Activated naive CD4-positive, alpha-beta T cell treated with anti-CD3 and anti-CD28 coated beads, Interleukin-2, amount 10 ng/mL, durations not matched to agents 7 days and 5 days (primary cell): ENCODE results near the gene ZNF530.

Experiments
- CTCF ChIA-PET: fragments of 350-600 bp; sonication (Branson Sonifier 250); formaldehyde crosslinking; loops from one replicate; lab custom pipeline; 2021; ENCODE audit warnings: antibody characterized with exemption; lab: Charles Lee
- DNase-seq: peaks from one replicate; pipeline ENCODE4 v3.0.0-alpha.2; 2020
- H3K27ac Mint-ChIP-seq: one replicate; pipeline ENCODE4 v1.8.0; 2021; ENCODE audit warnings: mild to moderate bottlenecking, moderate library complexity, mixed read lengths
- H3K27me3 Mint-ChIP-seq: one replicate; pipeline ENCODE4 v1.8.0; 2021; ENCODE audit warnings: mild to moderate bottlenecking, mixed read lengths
- H3K36me3 Mint-ChIP-seq: one replicate; pipeline ENCODE4 v1.8.0; 2021; ENCODE audit warnings: mixed read lengths
- H3K4me1 Mint-ChIP-seq: one replicate; pipeline ENCODE4 v1.8.0; 2021; ENCODE audit warnings: mixed read lengths
- H3K4me3 Mint-ChIP-seq: one replicate; pipeline ENCODE4 v1.8.0; 2021; ENCODE audit warnings: mild to moderate bottlenecking, moderate library complexity, mixed read lengths
- H3K9me3 Mint-ChIP-seq: one replicate; pipeline ENCODE4 v1.8.0; 2021; ENCODE audit warnings: mixed read lengths

ZNF530 gene

DNA sequence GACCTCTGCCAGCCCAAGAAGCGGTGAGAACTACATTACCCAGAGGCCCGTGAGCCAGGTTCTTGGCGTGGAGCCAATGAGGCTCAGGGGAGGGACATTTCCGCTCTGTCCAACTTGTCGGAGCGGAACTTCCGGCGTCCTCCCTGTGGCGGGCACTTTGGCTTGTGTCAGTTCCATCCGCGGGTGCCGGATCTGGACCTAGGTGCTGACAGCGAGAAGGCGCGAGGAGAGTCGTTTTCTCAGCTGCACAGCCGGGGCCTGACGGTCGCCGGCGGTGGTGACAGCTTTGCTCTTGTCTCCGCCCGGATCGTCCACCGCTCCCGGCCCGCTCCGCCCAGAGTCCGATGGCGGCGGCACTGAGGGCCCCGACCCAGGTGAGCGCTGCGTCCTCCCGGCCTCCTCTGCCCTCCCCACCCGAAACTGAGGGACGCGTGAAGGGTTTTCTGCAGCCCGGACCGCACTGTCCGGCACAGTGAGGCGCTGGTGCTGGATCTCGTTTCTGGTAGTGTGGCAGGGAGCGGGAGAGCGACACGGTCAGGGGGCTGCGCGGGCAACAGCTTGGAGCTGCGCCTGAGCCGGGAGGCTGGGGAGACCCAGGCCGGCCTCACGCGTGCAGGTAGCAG is at the start of gene ZNF530:
Gene ZNF530, plus strand, starts transcription at position 125 of the 623 bp plus-strand sequence. CDS start 4,461 bp downstream, outside the sequence.
- Mint-ChIP-seq H3K27ac (peak within 1 kb of the TSS; percentile 82), H3K4me3 (peak within 1 kb of the TSS; percentile 83), H3K36me3 (peaks cover 42% of the 10 kb centered on the region), H3K4me1 (peaks cover 21% of the 10 kb centered on the region), H3K9me3 (peaks cover 61% of the 10 kb centered on the region), H3K27me3 (no peaks in the 10 kb centered on the region)
- CTCF ChIA-PET = no interaction called here
- DNase-seq = peak; percentile 93

DNA sequence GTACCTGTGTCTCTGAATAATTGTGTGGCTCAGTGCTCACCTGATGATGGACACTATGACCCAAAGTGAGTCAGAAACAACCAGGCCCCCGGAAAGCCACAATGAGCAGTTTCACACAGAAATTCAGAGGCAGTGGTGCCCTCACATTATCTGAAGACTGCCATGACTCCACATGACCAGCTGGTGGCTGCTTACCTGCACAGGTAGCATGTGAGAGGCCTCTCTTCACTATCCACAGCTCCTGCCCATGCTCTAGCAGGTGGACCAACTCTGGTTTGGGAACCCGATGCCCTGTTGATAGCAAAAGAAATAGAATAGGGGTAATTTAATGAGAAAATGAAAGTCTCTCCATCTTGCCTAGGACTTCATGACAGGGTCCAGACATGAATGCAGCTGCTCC is 47.3 kb upstream of the ZNF530 start:
- Mint-ChIP-seq H3K27ac (no peak overlapping the region), H3K4me3 (no peak overlapping the region), H3K36me3 (peaks cover 97% of the 10 kb centered on the region), H3K27me3 (no peaks in the 10 kb centered on the region), H3K4me1 (no peaks in the 10 kb centered on the region), H3K9me3 (peaks cover 64% of the 10 kb centered on the region)
- CTCF ChIA-PET = no interaction called here
- DNase-seq = no peak

DNA sequence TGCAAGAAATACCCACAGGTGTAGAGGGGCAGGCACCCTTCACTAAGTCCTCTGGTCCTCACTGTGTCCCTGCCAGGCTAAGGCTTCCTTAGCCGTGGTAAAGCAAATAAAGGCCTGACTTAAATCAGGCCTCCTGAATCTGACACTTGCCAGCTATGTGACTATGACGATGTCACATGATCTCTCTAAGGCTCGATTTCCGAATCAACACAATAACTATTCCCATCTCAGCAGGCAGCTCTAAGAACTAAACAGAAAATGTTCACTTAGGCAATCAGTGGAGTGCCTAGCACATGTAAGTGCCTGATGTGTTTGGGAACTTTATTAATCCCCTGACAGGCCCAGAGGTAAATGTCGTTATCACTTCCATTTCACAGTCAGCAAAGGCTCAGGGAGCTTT is 42.0 kb upstream of the ZNF530 start:
- H3K27me3 Mint-ChIP-seq = no peaks in the 10 kb centered on the region
- H3K4me1 Mint-ChIP-seq = peaks cover 31% of the 10 kb centered on the region
- peaks cover 51% of the 10 kb centered on the region for H3K9me3 Mint-ChIP-seq
- H3K27ac Mint-ChIP-seq = no peak overlapping the region
- no peak for DNase-seq
- CTCF ChIA-PET = no interaction called here
- H3K36me3 Mint-ChIP-seq = peaks cover 75% of the 10 kb centered on the region
- peak overlapping the region; percentile 96 for H3K4me3 Mint-ChIP-seq

DNA sequence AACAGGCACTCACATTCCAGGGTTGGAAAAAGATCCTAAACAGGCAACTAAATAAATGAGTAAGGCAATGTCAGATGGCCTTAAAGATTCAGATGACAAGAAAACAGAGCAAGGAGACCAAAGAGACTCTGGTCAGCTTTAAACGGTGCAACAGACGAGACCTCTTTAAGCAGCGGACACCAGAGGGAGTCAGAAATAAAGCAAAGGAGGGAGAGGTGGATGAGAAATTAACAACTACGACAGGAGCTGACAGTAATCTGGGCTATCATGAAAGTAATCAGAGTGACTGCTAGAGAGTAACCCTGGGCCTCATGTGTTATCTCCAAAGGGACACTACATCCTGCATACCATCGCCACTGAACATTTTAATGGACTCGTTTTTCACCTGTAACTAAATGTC is 41.2 kb upstream of the ZNF530 start:
- no peaks in the 10 kb centered on the region for H3K27me3 Mint-ChIP-seq
- CTCF ChIA-PET = no interaction called here
- H3K27ac Mint-ChIP-seq = peak overlapping the region; percentile 91
- H3K9me3 Mint-ChIP-seq = peaks cover 52% of the 10 kb centered on the region
- H3K4me3 Mint-ChIP-seq = peak overlapping the region; percentile 96
- DNase-seq = no peak
- H3K36me3 Mint-ChIP-seq = peaks cover 66% of the 10 kb centered on the region
- H3K4me1 Mint-ChIP-seq = peaks cover 31% of the 10 kb centered on the region

DNA sequence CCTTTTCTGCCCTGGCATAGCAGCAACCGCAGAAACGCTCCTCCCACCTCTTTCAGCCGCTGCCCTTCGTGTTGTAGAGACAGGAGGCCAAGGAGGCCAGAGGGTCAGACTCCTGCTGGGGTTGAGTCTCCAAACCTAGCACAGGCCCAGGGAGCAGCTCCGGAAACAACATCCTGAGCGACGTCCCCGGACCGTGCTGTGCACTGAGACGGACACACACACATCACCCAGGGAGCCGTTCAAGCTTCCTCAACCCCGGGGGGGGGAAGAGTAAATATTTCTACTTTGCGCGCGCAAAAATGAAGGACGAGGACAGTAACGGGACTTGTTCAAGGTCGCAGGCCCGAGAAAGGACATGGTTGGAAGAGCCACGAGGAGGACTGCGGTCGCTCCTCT is 40.7 kb upstream of the ZNF530 start:
- H3K4me3 Mint-ChIP-seq = peak overlapping the region; percentile 96
- peak; percentile 43 for DNase-seq
- peak overlapping the region; percentile 91 for H3K27ac Mint-ChIP-seq
- H3K27me3 Mint-ChIP-seq = no peaks in the 10 kb centered on the region
- peaks cover 61% of the 10 kb centered on the region for H3K36me3 Mint-ChIP-seq
- CTCF ChIA-PET = no interaction called here
- peaks cover 56% of the 10 kb centered on the region for H3K9me3 Mint-ChIP-seq
- H3K4me1 Mint-ChIP-seq = peaks cover 31% of the 10 kb centered on the region

DNA sequence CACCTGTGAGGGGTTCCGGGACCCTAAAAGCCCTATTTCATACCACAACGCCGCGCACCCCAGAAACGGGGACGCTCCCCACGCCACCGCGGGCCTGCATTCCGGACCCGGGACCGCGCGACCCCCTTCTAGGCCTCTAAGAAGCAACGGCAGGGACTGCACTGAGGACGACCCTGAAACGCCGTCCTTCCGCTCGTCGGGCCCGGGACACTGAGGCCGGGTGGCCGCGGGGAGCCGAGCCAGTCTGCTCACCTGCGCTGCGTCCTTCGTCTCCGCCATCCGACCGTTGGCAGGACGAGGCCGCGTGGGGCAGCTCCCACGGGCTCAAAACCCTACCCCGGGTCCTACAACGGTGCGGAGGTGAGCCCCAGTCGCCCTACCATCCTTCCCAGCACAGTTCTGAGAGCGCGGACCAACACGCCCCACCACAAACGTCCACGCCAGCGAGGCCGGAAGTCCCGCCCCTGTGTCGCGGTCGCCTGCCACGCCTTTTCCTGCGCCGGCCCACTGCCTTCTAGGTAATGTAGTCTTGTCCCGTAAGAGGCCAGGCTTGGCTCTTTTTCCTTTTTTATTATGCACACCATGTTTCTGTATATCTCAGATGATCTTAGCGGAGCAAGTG is 40.2 kb upstream of the ZNF530 start, which contains the start of gene ZNF550:
Gene ZNF550, minus strand, starts transcription at position 460 of the 622 bp plus-strand sequence. Its CDS starts 181 bp downstream, at position 279.
- peaks cover 31% of the 10 kb centered on the region for H3K4me1 Mint-ChIP-seq
- peak; percentile 92 for DNase-seq
- H3K36me3 Mint-ChIP-seq = peaks cover 56% of the 10 kb centered on the region
- H3K27me3 Mint-ChIP-seq = no peaks in the 10 kb centered on the region
- H3K9me3 Mint-ChIP-seq = peaks cover 59% of the 10 kb centered on the region
- CTCF ChIA-PET = no interaction called here
- H3K27ac Mint-ChIP-seq = peak within 1 kb of the TSS; percentile 91
- H3K4me3 Mint-ChIP-seq = peak within 1 kb of the TSS; percentile 96

DNA sequence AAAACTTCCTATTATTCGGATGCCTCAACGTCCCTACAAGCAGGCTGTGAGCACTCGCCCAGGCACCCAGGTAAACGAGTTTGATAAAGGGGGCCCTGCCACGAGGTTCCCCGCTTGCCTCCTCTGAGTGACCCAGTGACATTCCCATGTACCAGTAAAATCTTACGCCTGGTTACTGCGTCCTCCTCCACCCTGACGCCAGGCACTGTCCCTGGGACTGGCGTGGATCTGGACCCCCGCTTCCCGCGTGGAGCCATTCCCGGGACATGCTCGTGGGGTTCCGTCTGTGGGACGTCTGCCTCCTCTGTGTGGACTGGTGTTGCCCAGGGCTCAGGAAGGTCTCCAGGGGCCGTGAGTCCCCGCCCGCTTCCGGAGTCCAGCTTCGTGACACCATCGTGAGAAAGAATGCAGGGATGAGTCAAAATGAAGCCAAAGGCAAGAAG is 39.6 kb upstream of the ZNF530 start:
- Mint-ChIP-seq H3K4me3 (peak overlapping the region; percentile 96), H3K27ac (peak overlapping the region; percentile 91), H3K4me1 (peaks cover 31% of the 10 kb centered on the region), H3K9me3 (peaks cover 59% of the 10 kb centered on the region), H3K36me3 (peaks cover 51% of the 10 kb centered on the region), H3K27me3 (no peaks in the 10 kb centered on the region)
- no peak for DNase-seq
- CTCF ChIA-PET = no interaction called here

DNA sequence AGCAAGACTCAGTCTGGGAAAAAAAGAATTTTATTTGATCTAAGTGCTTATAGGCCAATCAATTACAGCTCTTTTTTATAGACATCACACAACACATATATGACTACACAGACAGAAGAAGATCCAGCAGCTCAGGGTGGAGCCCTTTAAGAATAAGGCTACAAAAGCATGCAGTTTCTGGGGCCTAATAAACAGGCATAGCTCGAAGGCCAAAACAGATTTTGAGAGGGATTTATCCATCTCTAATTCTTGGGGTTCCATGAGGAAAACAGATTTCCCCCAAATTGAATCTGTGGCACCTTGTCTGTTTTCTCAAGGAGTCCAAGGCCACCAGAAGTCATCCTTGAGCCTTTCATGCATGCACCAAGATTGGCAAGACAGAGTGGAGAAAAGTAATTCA is 36.1 kb upstream of the ZNF530 start:
- Mint-ChIP-seq H3K4me3 (no peak overlapping the region), H3K36me3 (peaks cover 22% of the 10 kb centered on the region), H3K27me3 (no peaks in the 10 kb centered on the region), H3K9me3 (peaks cover 69% of the 10 kb centered on the region), H3K4me1 (peaks cover 21% of the 10 kb centered on the region), H3K27ac (no peak overlapping the region)
- no peak for DNase-seq
- CTCF ChIA-PET = no interaction called here

DNA sequence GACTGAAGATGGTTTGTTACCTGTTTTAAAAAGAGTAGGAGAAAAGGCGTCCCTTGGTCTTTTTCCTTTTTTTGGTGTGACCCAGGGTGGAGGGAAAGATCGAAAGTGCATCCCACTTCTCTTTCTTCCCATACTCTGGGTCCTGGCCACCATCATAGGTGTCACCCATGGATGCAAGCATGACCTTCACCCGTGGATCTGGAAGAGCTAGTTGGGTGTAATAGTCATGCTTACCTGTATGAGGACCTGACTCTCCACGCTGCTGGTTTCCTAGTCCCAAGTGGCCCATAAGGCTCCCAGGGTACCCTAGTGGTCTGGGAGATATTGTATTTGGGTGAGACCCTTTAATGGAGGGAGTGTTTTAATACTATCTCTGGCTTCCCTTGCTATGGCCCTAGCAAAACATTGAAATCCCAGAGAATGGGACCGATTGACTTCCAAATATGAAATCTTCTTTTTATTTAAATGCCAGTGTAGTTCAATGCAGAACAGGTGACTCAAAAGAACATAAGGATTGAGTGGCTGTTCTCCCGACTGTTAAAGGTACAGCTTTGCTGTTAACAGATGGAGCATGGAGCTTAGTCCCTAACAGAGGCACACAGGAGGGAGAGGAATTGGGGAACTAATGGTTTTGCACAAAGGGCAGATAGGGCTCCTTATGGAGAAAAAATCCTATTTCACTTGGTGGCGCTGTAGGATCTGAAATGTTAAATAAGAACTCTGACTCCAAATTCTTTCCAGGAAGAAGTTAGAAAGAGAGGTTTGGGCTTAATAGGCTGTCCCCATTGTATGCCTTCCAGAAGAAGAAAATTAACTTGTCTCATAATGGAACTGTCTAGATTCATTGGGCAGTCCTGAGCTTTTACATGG is 33.1 kb upstream of the ZNF530 start:
- Mint-ChIP-seq H3K4me3 (no peak overlapping the region), H3K27me3 (no peaks in the 10 kb centered on the region), H3K4me1 (no peaks in the 10 kb centered on the region), H3K36me3 (peaks cover 12% of the 10 kb centered on the region), H3K9me3 (peaks cover 77% of the 10 kb centered on the region), H3K27ac (no peak overlapping the region)
- CTCF ChIA-PET = no interaction called here
- DNase-seq = no peak

DNA sequence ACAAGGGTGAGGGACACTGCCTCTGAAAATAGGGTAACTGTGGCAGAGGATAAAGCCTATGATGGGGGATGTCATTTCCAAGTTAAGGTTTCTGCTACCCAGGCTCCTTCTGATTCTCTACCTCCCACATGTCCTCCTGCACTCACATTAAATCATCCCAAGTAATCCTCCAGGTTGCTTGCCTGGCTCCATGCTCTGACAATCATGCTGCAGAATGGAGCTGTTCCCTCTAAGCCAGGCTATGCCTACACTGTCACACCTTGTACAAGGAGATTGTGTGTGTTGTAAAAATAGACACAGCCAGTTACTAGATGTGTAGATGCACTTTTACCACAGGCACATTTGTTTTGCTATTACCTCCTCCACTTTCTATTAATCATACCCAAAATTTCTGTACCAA is 29.0 kb upstream of the ZNF530 start:
- no peaks in the 10 kb centered on the region for H3K4me1 Mint-ChIP-seq
- peaks cover 49% of the 10 kb centered on the region for H3K36me3 Mint-ChIP-seq
- H3K27ac Mint-ChIP-seq = no peak overlapping the region
- CTCF ChIA-PET = no interaction called here
- no peak for DNase-seq
- H3K4me3 Mint-ChIP-seq = no peak overlapping the region
- peaks cover 91% of the 10 kb centered on the region for H3K9me3 Mint-ChIP-seq
- no peaks in the 10 kb centered on the region for H3K27me3 Mint-ChIP-seq

DNA sequence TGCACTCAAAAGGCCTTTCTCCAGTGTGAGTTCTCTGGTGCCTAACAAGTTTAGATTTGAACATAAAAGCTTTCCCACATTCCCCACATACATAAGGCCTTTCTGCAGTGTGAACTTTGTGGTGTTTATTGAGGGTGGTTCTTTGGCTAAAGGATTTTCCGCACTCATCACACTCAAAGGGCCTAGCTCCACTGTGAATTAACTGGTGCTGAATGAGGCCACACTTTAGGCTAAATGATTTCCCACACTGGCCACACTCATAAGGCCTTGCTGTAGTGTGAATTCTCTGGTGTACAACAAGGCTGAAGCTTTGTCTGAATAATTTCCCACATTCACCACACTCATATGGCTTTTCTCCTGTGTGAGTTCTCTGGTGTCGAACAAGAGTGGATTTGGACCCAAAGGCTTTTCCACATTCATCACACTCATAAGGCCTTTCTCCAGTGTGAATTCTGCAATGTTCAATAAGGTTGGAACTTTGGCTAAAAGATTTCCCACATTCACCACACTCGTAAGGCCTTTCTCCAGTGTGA is 27.2 kb upstream of the ZNF530 start:
- Mint-ChIP-seq H3K4me1 (peaks cover 7% of the 10 kb centered on the region), H3K9me3 (peaks cover 89% of the 10 kb centered on the region), H3K4me3 (no peak overlapping the region), H3K27ac (no peak overlapping the region), H3K36me3 (peaks cover 62% of the 10 kb centered on the region), H3K27me3 (no peaks in the 10 kb centered on the region)
- CTCF ChIA-PET = no interaction called here
- DNase-seq = no peak

DNA sequence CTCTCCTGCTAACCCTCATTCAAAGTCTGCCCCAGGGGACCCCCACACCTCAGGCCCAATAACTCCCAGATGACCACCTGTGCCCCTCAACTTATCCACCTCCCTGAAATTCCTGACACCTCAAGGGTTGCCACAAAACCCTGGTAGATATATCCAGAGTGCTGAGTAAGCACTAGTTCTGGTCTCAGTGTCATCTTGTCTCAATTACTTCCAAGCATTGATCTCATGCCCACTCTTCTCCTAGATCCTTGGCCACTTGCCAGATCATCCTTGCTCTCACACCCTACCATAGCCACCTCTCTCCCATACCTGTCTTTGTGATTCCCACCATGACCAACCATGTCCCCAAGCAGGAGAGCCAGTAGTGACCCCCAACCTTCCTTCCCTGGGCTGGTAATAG is 23.0 kb upstream of the ZNF530 start:
- CTCF ChIA-PET = no interaction called here
- no peak overlapping the region for H3K27ac Mint-ChIP-seq

DNA sequence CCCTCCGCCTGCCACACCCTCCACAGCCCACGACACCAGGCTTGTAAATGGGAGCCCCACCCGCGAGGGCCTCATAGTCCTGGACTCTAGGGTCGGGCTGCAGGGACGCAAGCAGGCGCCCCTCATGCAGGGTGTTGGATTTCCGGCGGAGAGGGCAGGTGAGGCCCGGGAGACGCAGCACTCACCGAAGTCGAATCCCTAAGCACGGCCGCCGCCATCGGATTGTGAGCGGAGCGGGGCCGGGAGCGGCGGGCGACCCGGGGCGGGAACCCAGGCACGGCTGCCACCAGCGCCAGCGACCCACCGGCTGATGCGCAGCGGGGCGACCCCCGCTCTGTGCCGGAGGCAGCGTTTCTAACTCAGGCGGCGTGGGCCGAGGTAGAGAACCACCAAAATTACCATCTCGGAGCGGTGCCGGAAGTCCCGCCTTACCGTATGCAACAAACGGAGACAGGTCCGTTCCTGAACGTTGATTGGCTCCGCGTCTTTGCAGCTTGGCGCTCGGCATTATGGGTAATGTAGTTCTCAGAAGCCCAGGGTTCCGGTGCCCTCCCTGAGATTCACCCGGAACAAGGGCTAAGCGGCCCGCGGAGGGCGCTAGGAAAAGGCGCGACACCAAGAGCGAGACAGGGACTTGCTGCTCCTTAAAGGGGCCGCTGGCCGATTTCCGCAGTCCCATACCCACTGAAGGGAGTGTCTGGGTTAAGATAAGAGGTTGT is 21.0 kb upstream of the ZNF530 start, which contains the start of gene ZNF416:
Gene ZNF416, minus strand, starts transcription at position 425 of the 719 bp plus-strand sequence. Its CDS starts 207 bp downstream, at position 218.
- Mint-ChIP-seq H3K27ac (peak within 1 kb of the TSS; percentile 89), H3K27me3 (peaks cover under 1% of the 10 kb centered on the region), H3K4me1 (peaks cover 28% of the 10 kb centered on the region), H3K36me3 (peaks cover 63% of the 10 kb centered on the region), H3K4me3 (peak within 1 kb of the TSS; percentile 76), H3K9me3 (peaks cover 67% of the 10 kb centered on the region)
- CTCF ChIA-PET = no interaction called here
- DNase-seq = peak; percentile 98

More for the DNA sequence above, 23.0 kb upstream of the ZNF530 start:
- Mint-ChIP-seq H3K36me3 (peaks cover 75% of the 10 kb centered on the region), H3K4me3 (peak overlapping the region; percentile 21), H3K27me3 (no peaks in the 10 kb centered on the region), H3K4me1 (peaks cover 25% of the 10 kb centered on the region), H3K9me3 (peaks cover 76% of the 10 kb centered on the region)
- no peak for DNase-seq
